Measurements from ENCODE around the gene AGAP1. TPM values are rescaled to one million over a fixed set of nuclear protein-coding genes. Genes with fewer than 3 reads are reported as not detected.
"Not testable (repeated sequence)": the region's sequence is repeated elsewhere in the genome, so short reads cannot be mapped to it uniquely, and the experiment has no call there.

AGAP1 gene
- total RNA-seq, 2 donors from 2014 or later: 32.8 to 34.7 TPM

GRCh38 chr2:236088368-236089057 lies 594.7 kb downstream of the AGAP1 start:
- Mint-ChIP-seq H3K9me3 (no peaks in the 10 kb centered on the region), H3K27ac (no peak overlapping the region), H3K36me3 (ENCODE audit: low read depth) (no peaks in the 10 kb centered on the region), H3K27me3 (ENCODE audit: insufficient read depth) (no peaks in the 10 kb centered on the region), H3K4me1 (peaks cover 36% of the 10 kb centered on the region), H3K4me3 (no peak overlapping the region)
- Histone ChIP-seq H3K9me3 (ENCODE audit: control insufficient read depth, low read length) (no peaks in the 10 kb centered on the region), H3K27me3 (ENCODE audit: control insufficient read depth, insufficient read depth, low read length, poor library complexity, severe bottlenecking) (no peaks in the 10 kb centered on the region), H3K27ac (ENCODE audit: low read depth, low read length) (no peak overlapping the region), H3K4me3 (ENCODE audit: low read length) (no peak overlapping the region), H3K36me3 (ENCODE audit: control insufficient read depth, insufficient read depth, low read length) (no peaks in the 10 kb centered on the region), H3K9ac (ENCODE audit: extremely low read depth, low read length, poor library complexity, severe bottlenecking) (no peak overlapping the region), H3K4me1 (ENCODE audit: control insufficient read depth, insufficient read depth, low read length) (peaks cover 17% of the 10 kb centered on the region)
- TF ChIP-seq CTCF (conservative IDR thresholded peaks at IDR 0.05): no peak
- WGBS, 2 experiments (ENCODE audit: insufficient coverage in 1 of 2, insufficient read length in 1 of 2): 95 to 96% methylated on average over 8 of the region's 8 CpGs
- no peak for DNase-seq

GRCh38 chr2:236089271-236090026 lies 595.6 kb downstream of the AGAP1 start:
- DNase-seq: no peak
- Histone ChIP-seq H3K27ac (ENCODE audit: low read depth, low read length) (no peak overlapping the region), H3K4me3 (ENCODE audit: low read length) (no peak overlapping the region), H3K4me1 (ENCODE audit: control insufficient read depth, insufficient read depth, low read length) (peaks cover 17% of the 10 kb centered on the region), H3K36me3 (ENCODE audit: control insufficient read depth, insufficient read depth, low read length) (no peaks in the 10 kb centered on the region), H3K27me3 (ENCODE audit: control insufficient read depth, insufficient read depth, low read length, poor library complexity, severe bottlenecking) (no peaks in the 10 kb centered on the region), H3K9me3 (ENCODE audit: control insufficient read depth, low read length) (no peaks in the 10 kb centered on the region), H3K9ac (ENCODE audit: extremely low read depth, low read length, poor library complexity, severe bottlenecking) (no peak overlapping the region)
- Mint-ChIP-seq H3K27ac (no peak overlapping the region), H3K9me3 (no peaks in the 10 kb centered on the region), H3K36me3 (ENCODE audit: low read depth) (no peaks in the 10 kb centered on the region), H3K4me3 (no peak overlapping the region), H3K27me3 (ENCODE audit: insufficient read depth) (no peaks in the 10 kb centered on the region), H3K4me1 (peaks cover 31% of the 10 kb centered on the region)
- 92 to 98% methylated on average over 10 to 12 of the region's 12 CpGs for WGBS, 2 experiments (ENCODE audit: insufficient coverage in 1 of 2, insufficient read length in 1 of 2)
- no peak for TF ChIP-seq CTCF (conservative IDR thresholded peaks at IDR 0.05)

- DNase-seq: no peak
- Mint-ChIP-seq H3K27ac (no peak overlapping the region), H3K36me3 (ENCODE audit: low read depth) (no peaks in the 10 kb centered on the region), H3K4me3 (no peak overlapping the region), H3K4me1 (peaks cover 31% of the 10 kb centered on the region), H3K27me3 (ENCODE audit: insufficient read depth) (no peaks in the 10 kb centered on the region), H3K9me3 (no peaks in the 10 kb centered on the region)
- Histone ChIP-seq H3K9ac (ENCODE audit: extremely low read depth, low read length, poor library complexity, severe bottlenecking) (no peak overlapping the region), H3K9me3 (ENCODE audit: control insufficient read depth, low read length) (no peaks in the 10 kb centered on the region), H3K36me3 (ENCODE audit: control insufficient read depth, insufficient read depth, low read length) (no peaks in the 10 kb centered on the region), H3K4me3 (ENCODE audit: low read length) (no peak overlapping the region), H3K27me3 (ENCODE audit: control insufficient read depth, insufficient read depth, low read length, poor library complexity, severe bottlenecking) (no peaks in the 10 kb centered on the region), H3K27ac (ENCODE audit: low read depth, low read length) (no peak overlapping the region), H3K4me1 (ENCODE audit: control insufficient read depth, insufficient read depth, low read length) (peaks cover 17% of the 10 kb centered on the region)
- WGBS, 2 experiments (ENCODE audit: insufficient coverage in 1 of 2, insufficient read length in 1 of 2): 93 to 97% methylated on average over 3 to 9 of the region's 9 CpGs
- no peak for TF ChIP-seq CTCF (conservative IDR thresholded peaks at IDR 0.05)
Observed at GRCh38 chr2:236090027-236090382, 596.2 kb downstream of the AGAP1 start.

- H3K9me3 ChIP-seq (ENCODE audit: control insufficient read depth, low read length); H3K27me3 ChIP-seq (ENCODE audit: control insufficient read depth, insufficient read depth, low read length, poor library complexity, severe bottlenecking); H3K9me3 Mint-ChIP-seq; H3K4me3 Mint-ChIP-seq; H3K9ac ChIP-seq (ENCODE audit: extremely low read depth, low read length, poor library complexity, severe bottlenecking); H3K27me3 Mint-ChIP-seq (ENCODE audit: insufficient read depth); H3K36me3 ChIP-seq (ENCODE audit: control insufficient read depth, insufficient read depth, low read length); H3K4me3 ChIP-seq (ENCODE audit: low read length); H3K36me3 Mint-ChIP-seq (ENCODE audit: low read depth); DNase-seq; H3K27ac Mint-ChIP-seq; H3K27ac ChIP-seq (ENCODE audit: low read depth, low read length): not testable (repeated sequence)
- H3K4me1 Mint-ChIP-seq: peaks cover 24% of the 10 kb centered on the region
- H3K4me1 ChIP-seq (ENCODE audit: control insufficient read depth, insufficient read depth, low read length): peaks cover 11% of the 10 kb centered on the region
- 86 to 94% methylated on average over 13 to 16 of the region's 16 CpGs for WGBS, 2 experiments (ENCODE audit: insufficient coverage in 1 of 2, insufficient read length in 1 of 2)
Observed at GRCh38 chr2:236090826-236091225, 597.0 kb downstream of the AGAP1 start.

All from endodermal cell (in vitro differentiated cells).